HG03060 (cell line): Measurements from ENCODE around the gene TMEM190.
A peak's percentile ranks its signal among the peaks of the same experiment; 100 is the strongest.
"Not testable (repeated sequence)": the region's sequence is repeated elsewhere in the genome, so short reads cannot be mapped to it uniquely, and the experiment has no call there.

ENCODE experiments used
- ATAC-seq: cut with Tn5 transposase; IDR thresholded peaks from one replicate; pipeline ENCODE4 v1.9.1; 2021; ENCODE audit warnings: low read depth, moderate number of reproducible peaks; ENCODE audit not compliant: unreplicated experiment

TMEM190 gene

GRCh38 chr19:55389386-55390317 is 13.0 kb downstream of the TMEM190 start:
- ATAC-seq: no peak

- no peak for ATAC-seq
These were observed 13.8 kb downstream of the TMEM190 start for GRCh38 chr19:55390461-55390880.

GRCh38 chr19:55391191-55391670 is 14.6 kb downstream of the TMEM190 start:
- no peak for ATAC-seq

- no peak for ATAC-seq
These were observed 15.3 kb downstream of the TMEM190 start for GRCh38 chr19:55391702-55392615.

- no peak for ATAC-seq
These were observed 16.5 kb downstream of the TMEM190 start for GRCh38 chr19:55392820-55393761.

- ATAC-seq: no peak
These were observed 21.7 kb downstream of the TMEM190 start for GRCh38 chr19:55398200-55398925.

- ATAC-seq: no peak
These were observed 23.9 kb downstream of the TMEM190 start for GRCh38 chr19:55400281-55401087.

GRCh38 chr19:55401390-55401789 is 24.8 kb downstream of the TMEM190 start:
- ATAC-seq: not testable (repeated sequence)

- no peak for ATAC-seq
These were observed 25.9 kb downstream of the TMEM190 start for GRCh38 chr19:55402509-55402908.

GRCh38 chr19:55405638-55406037 is 29.0 kb downstream of the TMEM190 start:
- ATAC-seq: no peak

GRCh38 chr19:55406091-55406825 is 29.6 kb downstream of the TMEM190 start:
- no peak for ATAC-seq

- ATAC-seq: no peak
These were observed 30.4 kb downstream of the TMEM190 start for GRCh38 chr19:55406826-55407549.

GRCh38 chr19:55407550-55407799 is 30.8 kb downstream of the TMEM190 start, which contains the start of gene UBE2S:
Gene UBE2S, minus strand, starts transcription at chr19:55407788. Its CDS starts 199 bp downstream, at chr19:55407589.
- not testable (repeated sequence) for ATAC-seq

GRCh38 chr19:55407800-55408532 is 31.3 kb downstream of the TMEM190 start:
- peak; percentile 68 for ATAC-seq

- no peak for ATAC-seq
These were observed 31.9 kb downstream of the TMEM190 start for GRCh38 chr19:55408533-55408872.

- ATAC-seq: not testable (repeated sequence)
These were observed 32.6 kb downstream of the TMEM190 start for GRCh38 chr19:55409179-55409578.

GRCh38 chr19:55410168-55410567 is 33.5 kb downstream of the TMEM190 start:
- ATAC-seq: no peak
